ENCODE measurements around the gene FGF9.

The FGF9 gene

GRCh38 chr13:21689097-21689496 is 18.2 kb downstream of the FGF9 start:
- no peak overlapping the region for H3K27ac ChIP-seq (ENCODE audit: low read depth, low read length)

GRCh38 chr13:21690955-21691354 is 20.1 kb downstream of the FGF9 start:
- Histone ChIP-seq H3K4me1 (ENCODE audit: control insufficient read depth in 1 of 2, insufficient read depth in 2 of 2, low read length in 2 of 2) (peaks cover 0 to 13% of the 10 kb centered on the region in 2 donors), H3K9ac (ENCODE audit: low read depth in 1 of 2, low read length in 2 of 2) (no peak overlapping the region), H3K36me3 (ENCODE audit: control insufficient read depth in 1 of 2, insufficient read depth in 2 of 2, low read length in 2 of 2) (peaks cover 0 to 4% of the 10 kb centered on the region in 2 donors), H3K27ac (ENCODE audit: low read depth, low read length) (no peak overlapping the region), H3K4me3 (ENCODE audit: low read depth in 1 of 2, low read length in 2 of 2) (no peak overlapping the region), H3K9me3 (ENCODE audit: control insufficient read depth in 1 of 2, low read length in 2 of 2) (no peaks in the 10 kb centered on the region), H3K27me3 (ENCODE audit: control insufficient read depth in 1 of 2, insufficient read depth in 2 of 2, low read length in 2 of 2) (no peaks in the 10 kb centered on the region)

More at GRCh38 chr13:21689097-21689496, 18.2 kb downstream of the FGF9 start:
- Histone ChIP-seq H3K9me3 (ENCODE audit: control insufficient read depth in 1 of 2, low read length in 2 of 2) (no peaks in the 10 kb centered on the region), H3K27me3 (ENCODE audit: control insufficient read depth in 1 of 2, insufficient read depth in 2 of 2, low read length in 2 of 2) (no peaks in the 10 kb centered on the region), H3K4me3 (ENCODE audit: low read depth in 1 of 2, low read length in 2 of 2) (no peak overlapping the region), H3K9ac (ENCODE audit: low read depth in 1 of 2, low read length in 2 of 2) (no peak overlapping the region), H3K36me3 (ENCODE audit: control insufficient read depth in 1 of 2, insufficient read depth in 2 of 2, low read length in 2 of 2) (peaks cover 0 to 4% of the 10 kb centered on the region in 2 donors), H3K4me1 (ENCODE audit: control insufficient read depth in 1 of 2, insufficient read depth in 2 of 2, low read length in 2 of 2) (peaks cover 0 to 5% of the 10 kb centered on the region in 2 donors)

- H3K4me3 ChIP-seq (ENCODE audit: low read depth in 1 of 2, low read length in 2 of 2) = no peak overlapping the region
- H3K9me3 ChIP-seq (ENCODE audit: control insufficient read depth in 1 of 2, low read length in 2 of 2) = no peaks in the 10 kb centered on the region
- H3K27ac ChIP-seq (ENCODE audit: low read depth, low read length) = no peak overlapping the region
- no peaks in the 10 kb centered on the region for H3K27me3 ChIP-seq (ENCODE audit: control insufficient read depth in 1 of 2, insufficient read depth in 2 of 2, low read length in 2 of 2)
- no peak overlapping the region for H3K9ac ChIP-seq (ENCODE audit: low read depth in 1 of 2, low read length in 2 of 2)
- H3K4me1 ChIP-seq (ENCODE audit: control insufficient read depth in 1 of 2, insufficient read depth in 2 of 2, low read length in 2 of 2) = peaks cover 0 to 13% of the 10 kb centered on the region in 2 donors
- H3K36me3 ChIP-seq (ENCODE audit: control insufficient read depth in 1 of 2, insufficient read depth in 2 of 2, low read length in 2 of 2) = peaks cover 0 to 4% of the 10 kb centered on the region in 2 donors
These were observed 20.6 kb downstream of the FGF9 start for GRCh38 chr13:21691500-21691899.

- Histone ChIP-seq H3K4me1 (ENCODE audit: control insufficient read depth in 1 of 2, insufficient read depth in 2 of 2, low read length in 2 of 2) (peaks cover 0 to 10% of the 10 kb centered on the region in 2 donors), H3K36me3 (ENCODE audit: control insufficient read depth in 1 of 2, insufficient read depth in 2 of 2, low read length in 2 of 2) (peaks cover 0 to 4% of the 10 kb centered on the region in 2 donors), H3K27me3 (ENCODE audit: control insufficient read depth in 1 of 2, insufficient read depth in 2 of 2, low read length in 2 of 2) (no peaks in the 10 kb centered on the region), H3K27ac (ENCODE audit: low read depth, low read length) (no peak overlapping the region), H3K9me3 (ENCODE audit: control insufficient read depth in 1 of 2, low read length in 2 of 2) (no peaks in the 10 kb centered on the region), H3K9ac (ENCODE audit: low read depth in 1 of 2, low read length in 2 of 2) (no peak overlapping the region), H3K4me3 (ENCODE audit: low read depth in 1 of 2, low read length in 2 of 2) (no peak overlapping the region)
These were observed 21.1 kb downstream of the FGF9 start for GRCh38 chr13:21691928-21692327.

- Histone ChIP-seq H3K27me3 (ENCODE audit: control insufficient read depth in 1 of 2, insufficient read depth in 2 of 2, low read length in 2 of 2) (no peaks in the 10 kb centered on the region), H3K27ac (ENCODE audit: low read depth, low read length) (no peak overlapping the region), H3K36me3 (ENCODE audit: control insufficient read depth in 1 of 2, insufficient read depth in 2 of 2, low read length in 2 of 2) (peaks cover 0 to 4% of the 10 kb centered on the region in 2 donors), H3K9ac (ENCODE audit: low read depth in 1 of 2, low read length in 2 of 2) (no peak overlapping the region), H3K9me3 (ENCODE audit: control insufficient read depth in 1 of 2, low read length in 2 of 2) (no peaks in the 10 kb centered on the region), H3K4me3 (ENCODE audit: low read depth in 1 of 2, low read length in 2 of 2) (no peak overlapping the region), H3K4me1 (ENCODE audit: control insufficient read depth in 1 of 2, insufficient read depth in 2 of 2, low read length in 2 of 2) (peaks cover 0 to 8% of the 10 kb centered on the region in 2 donors)
These were observed 24.0 kb downstream of the FGF9 start for GRCh38 chr13:21694831-21695230.

GRCh38 chr13:21695546-21695945 is 24.7 kb downstream of the FGF9 start:
- peaks cover 0 to 8% of the 10 kb centered on the region in 2 donors for H3K4me1 ChIP-seq (ENCODE audit: control insufficient read depth in 1 of 2, insufficient read depth in 2 of 2, low read length in 2 of 2)
- H3K27me3 ChIP-seq (ENCODE audit: control insufficient read depth in 1 of 2, insufficient read depth in 2 of 2, low read length in 2 of 2) = no peaks in the 10 kb centered on the region
- no peak overlapping the region for H3K9ac ChIP-seq (ENCODE audit: low read depth in 1 of 2, low read length in 2 of 2)
- H3K9me3 ChIP-seq (ENCODE audit: control insufficient read depth in 1 of 2, low read length in 2 of 2) = no peaks in the 10 kb centered on the region
- no peak overlapping the region for H3K4me3 ChIP-seq (ENCODE audit: low read depth in 1 of 2, low read length in 2 of 2)
- H3K27ac ChIP-seq (ENCODE audit: low read depth, low read length) = no peak overlapping the region
- H3K36me3 ChIP-seq (ENCODE audit: control insufficient read depth in 1 of 2, insufficient read depth in 2 of 2, low read length in 2 of 2) = no peaks in the 10 kb centered on the region

GRCh38 chr13:21696865-21697448 is 26.1 kb downstream of the FGF9 start:
- H3K9me3 ChIP-seq (ENCODE audit: control insufficient read depth in 1 of 2, low read length in 2 of 2) = no peaks in the 10 kb centered on the region
- no peaks in the 10 kb centered on the region for H3K36me3 ChIP-seq (ENCODE audit: control insufficient read depth in 1 of 2, insufficient read depth in 2 of 2, low read length in 2 of 2)
- no peak overlapping the region for H3K4me3 ChIP-seq (ENCODE audit: low read depth in 1 of 2, low read length in 2 of 2)
- H3K4me1 ChIP-seq (ENCODE audit: control insufficient read depth in 1 of 2, insufficient read depth in 2 of 2, low read length in 2 of 2) = peaks cover 0 to 8% of the 10 kb centered on the region in 2 donors
- H3K27me3 ChIP-seq (ENCODE audit: control insufficient read depth in 1 of 2, insufficient read depth in 2 of 2, low read length in 2 of 2) = no peaks in the 10 kb centered on the region
- no peak overlapping the region for H3K27ac ChIP-seq (ENCODE audit: low read depth, low read length)
- H3K9ac ChIP-seq (ENCODE audit: low read depth in 1 of 2, low read length in 2 of 2) = no peak overlapping the region

GRCh38 chr13:21698817-21699679 is 28.2 kb downstream of the FGF9 start:
- Histone ChIP-seq H3K27ac (ENCODE audit: low read depth, low read length) (no peak overlapping the region), H3K27me3 (ENCODE audit: control insufficient read depth in 1 of 2, insufficient read depth in 2 of 2, low read length in 2 of 2) (no peaks in the 10 kb centered on the region), H3K36me3 (ENCODE audit: control insufficient read depth in 1 of 2, insufficient read depth in 2 of 2, low read length in 2 of 2) (no peaks in the 10 kb centered on the region), H3K9me3 (ENCODE audit: control insufficient read depth in 1 of 2, low read length in 2 of 2) (no peaks in the 10 kb centered on the region), H3K4me1 (ENCODE audit: control insufficient read depth in 1 of 2, insufficient read depth in 2 of 2, low read length in 2 of 2) (peaks cover 0 to 8% of the 10 kb centered on the region in 2 donors), H3K9ac (ENCODE audit: low read depth in 1 of 2, low read length in 2 of 2) (no peak overlapping the region), H3K4me3 (ENCODE audit: low read depth in 1 of 2, low read length in 2 of 2) (no peak overlapping the region)

- no peaks in the 10 kb centered on the region for H3K27me3 ChIP-seq (ENCODE audit: control insufficient read depth in 1 of 2, insufficient read depth in 2 of 2, low read length in 2 of 2)
- H3K9me3 ChIP-seq (ENCODE audit: control insufficient read depth in 1 of 2, low read length in 2 of 2) = no peaks in the 10 kb centered on the region
- no peaks in the 10 kb centered on the region for H3K4me1 ChIP-seq (ENCODE audit: control insufficient read depth in 1 of 2, insufficient read depth in 2 of 2, low read length in 2 of 2)
These were observed 30.6 kb downstream of the FGF9 start for GRCh38 chr13:21701460-21701859.

GRCh38 chr13:21703846-21704245 is 33.0 kb downstream of the FGF9 start:
- Histone ChIP-seq H3K4me1 (ENCODE audit: control insufficient read depth in 1 of 2, insufficient read depth in 2 of 2, low read length in 2 of 2) (no peaks in the 10 kb centered on the region), H3K27me3 (ENCODE audit: control insufficient read depth in 1 of 2, insufficient read depth in 2 of 2, low read length in 2 of 2) (no peaks in the 10 kb centered on the region), H3K27ac (ENCODE audit: low read depth, low read length) (no peak overlapping the region), H3K9me3 (ENCODE audit: control insufficient read depth in 1 of 2, low read length in 2 of 2) (no peaks in the 10 kb centered on the region), H3K36me3 (ENCODE audit: control insufficient read depth in 1 of 2, insufficient read depth in 2 of 2, low read length in 2 of 2) (no peaks in the 10 kb centered on the region), H3K4me3 (ENCODE audit: low read depth in 1 of 2, low read length in 2 of 2) (no peak overlapping the region), H3K9ac (ENCODE audit: low read depth in 1 of 2, low read length in 2 of 2) (no peak overlapping the region)

More at GRCh38 chr13:21701460-21701859, 30.6 kb downstream of the FGF9 start:
- no peak overlapping the region for H3K9ac ChIP-seq (ENCODE audit: low read depth in 1 of 2, low read length in 2 of 2)
- no peak overlapping the region for H3K4me3 ChIP-seq (ENCODE audit: low read depth in 1 of 2, low read length in 2 of 2)
- no peak overlapping the region for H3K27ac ChIP-seq (ENCODE audit: low read depth, low read length)
- H3K36me3 ChIP-seq (ENCODE audit: control insufficient read depth in 1 of 2, insufficient read depth in 2 of 2, low read length in 2 of 2) = no peaks in the 10 kb centered on the region

Data from duodenal mucosa (tissue), 2 donors.